ENCODE data around the gene HES3.

Gene HES3

DNA sequence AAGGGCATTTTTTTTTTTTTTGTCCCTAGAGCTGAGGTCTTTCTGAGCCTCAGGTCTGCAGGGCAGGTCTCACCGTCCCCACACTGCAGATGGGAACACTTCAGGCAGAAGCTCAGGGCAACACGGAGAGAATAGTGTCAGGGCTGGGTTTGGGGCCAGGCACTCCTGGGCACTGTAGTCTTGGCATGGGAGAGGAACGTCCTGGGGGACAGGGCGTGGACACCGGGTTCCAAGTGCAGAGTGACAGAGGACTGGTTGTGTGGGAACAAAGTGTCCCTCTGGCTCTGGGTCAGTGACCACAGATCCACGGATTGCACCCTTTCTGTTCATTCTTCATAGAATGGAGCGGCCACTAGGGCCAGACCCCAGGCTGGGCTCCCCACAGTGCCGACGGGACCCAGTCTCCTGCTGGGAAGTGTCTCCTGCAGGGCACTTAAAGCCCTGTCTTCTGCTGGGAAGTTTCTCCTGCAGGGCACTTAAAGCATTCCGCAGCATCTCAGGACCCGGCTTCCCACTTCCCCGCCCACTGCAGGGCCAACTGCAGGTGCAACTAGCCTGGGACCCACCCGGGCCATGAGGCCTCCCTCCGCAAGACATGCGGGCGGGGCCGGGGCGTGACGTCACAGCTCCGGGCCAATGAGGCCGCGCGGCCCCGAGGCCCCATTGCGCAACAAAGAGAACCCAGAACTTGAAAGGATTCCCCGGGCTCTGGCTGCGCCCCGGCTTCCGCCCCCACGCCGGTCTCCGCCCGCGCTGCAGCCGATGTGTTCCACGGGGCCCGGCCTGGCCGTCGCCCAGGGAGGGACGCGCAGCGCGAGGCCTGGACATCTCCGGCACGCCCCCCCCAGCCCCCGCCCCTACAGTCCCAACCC lies 15.7 kb downstream of the HES3 start:
- Histone ChIP-seq H3K36me3 (ENCODE audit: insufficient read depth, low read length) (no peaks in the 10 kb centered on the region), H3K9me3 (ENCODE audit: control insufficient read depth, insufficient read depth, low read length) (no peaks in the 10 kb centered on the region), H3K4me1 (ENCODE audit: insufficient read depth, low read length) (peaks cover 6% of the 10 kb centered on the region; the same call in 1 of the 2 replicates), H3K9ac (ENCODE audit: low read depth, low read length) (peak overlapping the region; percentile 72; the same call in 1 of the 2 replicates)

DNA sequence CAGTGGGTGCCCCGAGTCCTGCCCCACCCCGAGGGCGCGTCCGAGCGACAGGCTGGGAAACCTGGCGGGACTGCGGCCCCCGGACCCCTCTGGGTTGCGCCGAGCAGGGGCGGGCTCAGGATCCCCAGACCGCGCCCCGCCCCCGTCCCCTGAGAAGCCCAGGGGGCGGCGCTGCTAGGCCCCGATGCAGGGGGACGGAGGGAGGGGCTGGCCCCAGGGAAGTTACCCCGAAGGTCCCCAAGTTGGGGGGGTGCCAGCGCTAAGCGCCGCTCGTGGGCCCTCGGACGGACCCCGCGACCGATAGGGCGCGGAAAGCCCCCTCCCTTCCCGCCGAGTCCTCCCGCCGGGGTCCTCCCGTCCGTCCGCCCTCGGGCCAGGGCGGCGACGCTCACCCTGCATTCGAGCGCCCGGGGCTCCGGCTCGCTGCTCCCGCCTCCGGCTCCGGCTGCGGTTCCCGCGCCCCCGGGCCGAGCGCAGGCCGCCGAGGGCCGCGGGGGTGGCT lies 16.5 kb downstream of the HES3 start:
- peak overlapping the region; percentile 72 for H3K9ac ChIP-seq (ENCODE audit: low read depth, low read length)
- H3K36me3 ChIP-seq (ENCODE audit: insufficient read depth, low read length) = no peaks in the 10 kb centered on the region
- no peaks in the 10 kb centered on the region for H3K9me3 ChIP-seq (ENCODE audit: control insufficient read depth, insufficient read depth, low read length)
- H3K4me1 ChIP-seq (ENCODE audit: insufficient read depth, low read length) = peaks cover 6% of the 10 kb centered on the region; the same call in 1 of the 2 replicates

DNA sequence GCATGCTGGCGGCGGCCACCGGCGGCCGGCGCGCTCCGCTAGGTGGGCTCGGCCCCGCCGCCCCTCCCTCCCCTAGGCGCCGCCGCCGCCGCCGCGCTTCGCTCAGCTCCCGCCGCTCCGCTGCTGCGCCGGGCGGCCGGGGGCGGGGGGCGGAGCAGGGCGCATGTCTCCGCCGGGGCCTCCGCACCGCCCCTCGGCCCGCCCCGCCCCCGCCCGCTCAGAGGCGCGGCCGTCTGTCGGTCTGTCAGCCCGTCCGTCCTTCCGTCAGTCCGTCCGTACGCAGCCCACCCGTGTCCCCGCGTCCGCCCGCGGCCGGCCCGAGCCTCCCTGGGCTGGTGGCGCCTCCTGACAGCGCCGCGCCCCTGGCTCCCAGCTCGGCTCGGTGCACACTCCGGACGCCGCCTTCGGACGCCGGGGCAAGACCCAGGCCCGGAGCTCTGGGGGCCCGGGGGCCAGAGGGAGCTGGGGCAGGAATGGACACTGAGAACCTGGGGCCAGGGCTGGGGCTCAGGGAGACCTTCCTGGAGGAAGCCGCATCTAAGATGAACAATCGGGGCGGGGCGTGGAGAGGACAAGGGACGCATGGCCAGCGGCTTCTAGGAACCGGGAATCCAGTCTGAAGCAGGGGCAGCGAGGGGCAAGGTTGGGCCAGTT lies 17.1 kb downstream of the HES3 start, which contains the start of gene GPR153:
Gene GPR153, minus strand, starts transcription at position 138 of the 654 bp plus-strand sequence. CDS start 6,193 bp downstream, outside the sequence.
- no peaks in the 10 kb centered on the region for H3K36me3 ChIP-seq (ENCODE audit: insufficient read depth, low read length)
- peak within 1 kb of the TSS; percentile 72 for H3K9ac ChIP-seq (ENCODE audit: low read depth, low read length)
- no peaks in the 10 kb centered on the region for H3K9me3 ChIP-seq (ENCODE audit: control insufficient read depth, insufficient read depth, low read length)
- peaks cover 6% of the 10 kb centered on the region; the same call in 1 of the 2 replicates for H3K4me1 ChIP-seq (ENCODE audit: insufficient read depth, low read length)

DNA sequence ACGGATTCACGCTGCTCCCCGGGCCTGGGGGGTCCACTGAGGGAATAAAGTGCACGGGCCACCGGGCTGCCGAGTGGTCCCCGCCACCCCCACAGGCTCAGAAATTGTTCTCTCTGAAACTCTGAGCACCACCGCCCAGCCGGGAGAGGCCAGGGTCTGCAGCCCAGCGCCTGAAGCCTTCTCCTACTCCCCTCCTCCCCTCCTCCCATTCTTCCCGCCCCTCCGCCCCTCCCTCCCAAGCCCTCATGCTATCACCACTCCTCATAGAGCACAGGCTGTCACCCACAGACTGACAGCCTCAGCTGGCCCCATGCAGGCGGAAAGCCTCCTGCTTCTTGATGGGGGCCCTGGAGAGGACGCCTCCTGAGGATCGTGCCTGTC lies 17.6 kb downstream of the HES3 start:
- Histone ChIP-seq H3K36me3 (ENCODE audit: insufficient read depth, low read length) (no peaks in the 10 kb centered on the region), H3K9ac (ENCODE audit: low read depth, low read length) (peak overlapping the region; percentile 46; the same call in 1 of the 2 replicates), H3K9me3 (ENCODE audit: control insufficient read depth, insufficient read depth, low read length) (no peaks in the 10 kb centered on the region), H3K4me1 (ENCODE audit: insufficient read depth, low read length) (peaks cover 6% of the 10 kb centered on the region; the same call in 1 of the 2 replicates)

DNA sequence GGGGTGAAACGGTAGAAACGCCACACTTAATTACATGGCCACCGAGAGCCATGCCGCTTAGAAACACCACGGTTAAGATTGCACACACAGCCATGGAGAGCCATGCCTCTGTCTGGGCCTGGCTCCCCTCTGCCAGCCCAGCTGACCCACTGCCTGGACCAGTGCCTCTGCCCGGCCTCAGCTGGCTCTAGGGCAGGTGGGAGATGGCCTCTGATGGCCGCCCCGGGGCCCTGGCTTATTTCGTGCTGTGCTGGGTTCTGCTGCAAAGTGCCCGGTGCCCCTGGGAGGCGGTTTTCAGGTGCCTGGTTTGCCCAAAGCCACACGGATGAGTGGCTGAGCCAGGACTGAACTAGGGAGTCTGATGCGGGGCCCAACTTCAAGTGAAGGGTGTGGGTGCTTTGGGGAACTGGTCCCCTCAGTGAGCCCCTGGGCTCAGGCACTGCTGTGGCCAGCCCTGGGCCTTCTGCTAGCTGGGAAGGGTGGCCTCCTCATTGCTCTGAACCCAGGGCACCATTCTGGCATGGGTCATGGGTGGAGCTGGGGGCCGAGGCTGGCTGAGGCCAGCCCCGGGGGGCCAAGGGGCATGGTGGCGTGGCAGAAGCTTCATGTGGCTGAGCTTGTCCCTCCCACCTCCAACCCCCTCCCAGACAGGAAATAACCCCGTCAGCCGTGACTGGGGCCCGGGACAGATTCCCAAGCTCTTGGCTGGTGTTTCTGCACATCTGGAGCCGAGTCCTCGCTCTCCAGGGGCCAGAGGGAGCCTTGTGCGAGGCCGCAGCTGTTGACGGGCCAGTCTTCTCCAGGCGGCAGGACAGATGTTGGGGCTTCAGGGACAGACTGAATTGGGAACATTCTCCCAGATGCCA lies 18.8 kb downstream of the HES3 start:
- H3K9me3 ChIP-seq (ENCODE audit: control insufficient read depth, insufficient read depth, low read length) = no peaks in the 10 kb centered on the region
- H3K9ac ChIP-seq (ENCODE audit: low read depth, low read length) = no peak overlapping the region
- peaks cover 6% of the 10 kb centered on the region; the same call in 1 of the 2 replicates for H3K4me1 ChIP-seq (ENCODE audit: insufficient read depth, low read length)
- no peaks in the 10 kb centered on the region for H3K36me3 ChIP-seq (ENCODE audit: insufficient read depth, low read length)

- Histone ChIP-seq H3K9ac (ENCODE audit: low read depth, low read length) (no peak overlapping the region), H3K36me3 (ENCODE audit: insufficient read depth, low read length) (no peaks in the 10 kb centered on the region)
Measured at GRCh38 chr1:6263716-6264115, 19.7 kb downstream of the HES3 start.

GRCh38 chr1:6265151-6265550 lies 21.2 kb downstream of the HES3 start:
- Histone ChIP-seq H3K36me3 (ENCODE audit: insufficient read depth, low read length) (no peaks in the 10 kb centered on the region), H3K4me1 (ENCODE audit: insufficient read depth, low read length) (peaks cover 3% of the 10 kb centered on the region; the same call in 1 of the 2 replicates), H3K9ac (ENCODE audit: low read depth, low read length) (no peak overlapping the region), H3K9me3 (ENCODE audit: control insufficient read depth, insufficient read depth, low read length) (no peaks in the 10 kb centered on the region)

More at GRCh38 chr1:6263716-6264115, 19.7 kb downstream of the HES3 start:
- Histone ChIP-seq H3K9me3 (ENCODE audit: control insufficient read depth, insufficient read depth, low read length) (no peaks in the 10 kb centered on the region), H3K4me1 (ENCODE audit: insufficient read depth, low read length) (peaks cover 6% of the 10 kb centered on the region; the same call in 1 of the 2 replicates)

- Histone ChIP-seq H3K9me3 (ENCODE audit: control insufficient read depth, insufficient read depth, low read length) (no peaks in the 10 kb centered on the region), H3K4me1 (ENCODE audit: insufficient read depth, low read length) (peaks cover 3% of the 10 kb centered on the region; the same call in 1 of the 2 replicates), H3K9ac (ENCODE audit: low read depth, low read length) (no peak overlapping the region), H3K36me3 (ENCODE audit: insufficient read depth, low read length) (0 out of 2 replicates have a peak, but pooled peaks cover 4% of the 10 kb centered on the region)
Measured at GRCh38 chr1:6266641-6267040, 22.7 kb downstream of the HES3 start.

- Histone ChIP-seq H3K9ac (ENCODE audit: low read depth, low read length) (no peak overlapping the region), H3K4me1 (ENCODE audit: insufficient read depth, low read length) (peaks cover 6% of the 10 kb centered on the region; the same call in 1 of the 2 replicates), H3K36me3 (ENCODE audit: insufficient read depth, low read length) (0 out of 2 replicates have a peak, but pooled peaks cover 4% of the 10 kb centered on the region), H3K9me3 (ENCODE audit: control insufficient read depth, insufficient read depth, low read length) (no peaks in the 10 kb centered on the region)
Measured at GRCh38 chr1:6267686-6268322, 23.8 kb downstream of the HES3 start.

- Histone ChIP-seq H3K36me3 (ENCODE audit: insufficient read depth, low read length) (0 out of 2 replicates have a peak, but pooled peaks cover 4% of the 10 kb centered on the region), H3K9ac (ENCODE audit: low read depth, low read length) (no peak overlapping the region)
Measured at GRCh38 chr1:6268415-6268814, 24.4 kb downstream of the HES3 start.

GRCh38 chr1:6269296-6269695 lies 25.3 kb downstream of the HES3 start:
- H3K9me3 ChIP-seq (ENCODE audit: control insufficient read depth, insufficient read depth, low read length) = no peaks in the 10 kb centered on the region
- peaks cover 18% of the 10 kb centered on the region for H3K4me1 ChIP-seq (ENCODE audit: insufficient read depth, low read length)
- H3K36me3 ChIP-seq (ENCODE audit: insufficient read depth, low read length) = 0 out of 2 replicates have a peak, but pooled peaks cover 4% of the 10 kb centered on the region
- no peak overlapping the region for H3K9ac ChIP-seq (ENCODE audit: low read depth, low read length)

More at GRCh38 chr1:6268415-6268814, 24.4 kb downstream of the HES3 start:
- Histone ChIP-seq H3K4me1 (ENCODE audit: insufficient read depth, low read length) (peaks cover 10% of the 10 kb centered on the region), H3K9me3 (ENCODE audit: control insufficient read depth, insufficient read depth, low read length) (no peaks in the 10 kb centered on the region)

- Histone ChIP-seq H3K4me1 (ENCODE audit: insufficient read depth, low read length) (peaks cover 18% of the 10 kb centered on the region), H3K9ac (ENCODE audit: low read depth, low read length) (no peak overlapping the region), H3K36me3 (ENCODE audit: insufficient read depth, low read length) (0 out of 2 replicates have a peak, but pooled peaks cover 4% of the 10 kb centered on the region)
Measured at GRCh38 chr1:6269720-6270400, 25.9 kb downstream of the HES3 start.

GRCh38 chr1:6270401-6270800 lies 26.4 kb downstream of the HES3 start:
- H3K36me3 ChIP-seq (ENCODE audit: insufficient read depth, low read length) = 0 out of 2 replicates have a peak, but pooled peaks cover 4% of the 10 kb centered on the region
- no peak overlapping the region for H3K9ac ChIP-seq (ENCODE audit: low read depth, low read length)
- no peaks in the 10 kb centered on the region for H3K9me3 ChIP-seq (ENCODE audit: control insufficient read depth, insufficient read depth, low read length)
- peaks cover 18% of the 10 kb centered on the region for H3K4me1 ChIP-seq (ENCODE audit: insufficient read depth, low read length)

More at GRCh38 chr1:6269720-6270400, 25.9 kb downstream of the HES3 start:
- H3K9me3 ChIP-seq (ENCODE audit: control insufficient read depth, insufficient read depth, low read length) = no peaks in the 10 kb centered on the region

All from ES-I3 (cell line).